NCI-H2171 (cell line): ENCODE results near the gene ZNF772.
A peak's percentile ranks its signal among the peaks of the same experiment; 100 is the strongest.
"Not testable (repeated sequence)": the region's sequence is repeated elsewhere in the genome, so short reads cannot be mapped to it uniquely, and the experiment has no call there.

Experiments used
- DNase-seq: peaks from one replicate; lab custom pipeline; 2025; lab: John Stamatoyannopoulos, UW

Gene ZNF772

GRCh38 chr19:57477191-57478008 is at the start of gene ZNF772:
Gene ZNF772, minus strand, starts transcription at chr19:57477566. Its CDS starts 257 bp downstream, at chr19:57477309.
- peak; percentile 96 for DNase-seq

GRCh38 chr19:57518021-57518420 is 40.7 kb upstream of the ZNF772 start:
- not testable (repeated sequence) for DNase-seq

GRCh38 chr19:57515255-57515654 is 37.9 kb upstream of the ZNF772 start:
- no peak for DNase-seq

- no peak for DNase-seq
These were observed 35.5 kb upstream of the ZNF772 start for GRCh38 chr19:57512845-57513244.

- DNase-seq: no peak
These were observed 34.1 kb upstream of the ZNF772 start for GRCh38 chr19:57511484-57511883.

- DNase-seq: no peak
These were observed 28.8 kb upstream of the ZNF772 start for GRCh38 chr19:57506163-57506562.

- not testable (repeated sequence) for DNase-seq
These were observed 23.0 kb upstream of the ZNF772 start for GRCh38 chr19:57500400-57500799.

GRCh38 chr19:57499680-57500395 is 22.5 kb upstream of the ZNF772 start, which contains the start of gene ZNF773:
Gene ZNF773, plus strand, starts transcription at chr19:57499938. Its CDS starts 143 bp downstream, at chr19:57500081.
- DNase-seq: peak; percentile 91

GRCh38 chr19:57499332-57499679 is 21.9 kb upstream of the ZNF772 start:
- not testable (repeated sequence) for DNase-seq

- not testable (repeated sequence) for DNase-seq
These were observed 10.9 kb upstream of the ZNF772 start for GRCh38 chr19:57488299-57488644.

- peak; percentile 93 for DNase-seq
These were observed 10.3 kb upstream of the ZNF772 start, which contains the start of gene ZNF419 for GRCh38 chr19:57487477-57488298. Gene ZNF419, plus strand, starts transcription at chr19:57487750. Its CDS starts 201 bp downstream, at chr19:57487951.

- DNase-seq: no peak
These were observed 3.7 kb downstream of the ZNF772 start for GRCh38 chr19:57473646-57474045.

- no peak for DNase-seq
These were observed 10.9 kb downstream of the ZNF772 start for GRCh38 chr19:57466489-57466888.

- DNase-seq: no peak
These were observed 11.5 kb downstream of the ZNF772 start for GRCh38 chr19:57465680-57466381.

GRCh38 chr19:57452307-57452706 is 25.1 kb downstream of the ZNF772 start:
- DNase-seq: no peak

GRCh38 chr19:57443121-57443696 is 34.2 kb downstream of the ZNF772 start:
- no peak for DNase-seq

- no peak for DNase-seq
These were observed 35.2 kb downstream of the ZNF772 start for GRCh38 chr19:57441979-57442752.

- DNase-seq: no peak
These were observed 38.4 kb downstream of the ZNF772 start for GRCh38 chr19:57438925-57439324.

GRCh38 chr19:57437931-57438330 is 39.4 kb downstream of the ZNF772 start:
- DNase-seq: no peak

GRCh38 chr19:57436417-57436816 is 40.9 kb downstream of the ZNF772 start:
- no peak for DNase-seq
